Prostate gland (tissue), 2 donors: ENCODE data around the gene OTUB2. TPM values are rescaled to one million over a fixed set of nuclear protein-coding genes. Genes with fewer than 3 reads are reported as not detected.

ENCODE experiments used
- DNase-seq: peaks from one replicate; pipeline ENCODE4 v3.0.0-alpha.2; 2019; ENCODE audit warnings: low spot score
- H3K27ac ChIP-seq, 2 donors: fragments of 200-600 bp; sonication (generic); 2 replicates each; pipeline ENCODE4 v1.5.1; 2017 to 2019
- H3K27me3 ChIP-seq: fragments of 200-600 bp; sonication (generic); replicated peaks from 2 replicates; pipeline ENCODE4 v1.5.1; 2019; ENCODE audit not compliant: insufficient read depth
- H3K36me3 ChIP-seq, 2 donors: fragments of 200-600 bp; sonication (generic); 1 replicate in 1 of 2; 2 replicates in 1 of 2; pipeline versions ENCODE4 v1.5.1 to v1.8.1; 2017 to 2019
- H3K4me1 ChIP-seq: fragments of 200-600 bp; sonication (generic); replicated peaks from 2 replicates; pipeline ENCODE4 v1.5.1; 2019
- H3K4me3 ChIP-seq, 2 donors: fragments of 200-600 bp; sonication (generic); 2 replicates each; pipeline ENCODE4 v1.5.1; 2017 to 2019
- H3K9me3 ChIP-seq: fragments of 200-600 bp; sonication (generic); 2 replicates; pipeline ENCODE4 v1.5.1; 2017
- POLR2A ChIP-seq: fragments of 450-650 bp; IDR thresholded peaks from one replicate; pipeline ENCODE4 v1.6.1; 2016; ENCODE audit warnings: antibody characterized with exemption, mild to moderate bottlenecking
- POLR2AphosphoS5 ChIP-seq: sonication (generic); formaldehyde crosslinking; IDR thresholded peaks from one replicate; pipeline ENCODE4 v1.6.1; 2017; ENCODE audit warnings: antibody characterized with exemption
- WGBS: methylation state at CpG from one replicate; pipeline ENCODE4 v1.1.5; 2018; 5-methylcytosine and 5-hydroxymethylcytosine counted together
- intact Hi-C: fragments of 100-400 bp; cut with DNase I; formaldehyde crosslinking; loops from one replicate; pipeline ENCODE4 v1.14.2; 2022
- total RNA-seq, 2 donors: library from RNA; depleted of rRNA; stranded (reverse); fragments of >200 nt; gene quantifications; one replicate each; pipeline ENCODE4 v1.1.0, GENCODE V29; 2016
- TF ChIP-seq, protein P1 (sequence below), 4 experiments: fragments of 200-600 bp in 2 of 4; fragments of 450-650 bp in 2 of 4; sonication (generic) in 2 of 4; IDR thresholded peaks; 1 replicate in 3 of 4; 2 replicates in 1 of 4; pipeline ENCODE4 v1.5.1; 2016 to 2019; ENCODE audit warnings: antibody characterized with exemption in 4 of 4, mild to moderate bottlenecking in 2 of 4, moderate library complexity in 2 of 4

The OTUB2 gene
- total RNA-seq, 2 donors from 2014 or later: 1.5 to 3.0 TPM

DNA sequence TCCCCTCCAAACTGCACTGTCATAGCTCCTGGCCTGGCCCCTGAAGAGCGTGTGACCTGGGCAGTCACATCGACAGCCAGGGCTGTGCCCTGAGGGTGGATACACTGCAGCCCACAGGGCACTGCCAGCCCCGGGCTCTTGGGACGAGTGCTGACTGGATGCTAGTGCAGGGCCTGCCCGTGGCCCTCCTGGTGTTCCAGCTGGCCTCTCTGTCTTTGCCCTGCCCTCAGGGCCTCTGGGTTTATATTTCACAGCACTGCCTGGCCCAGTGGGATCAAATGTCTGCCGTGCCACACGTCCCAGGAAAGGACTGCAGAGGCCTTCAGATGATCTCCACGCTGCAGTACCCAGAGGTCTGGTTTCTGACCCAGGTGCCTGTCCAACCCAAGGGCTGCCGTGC lies 39.2 kb upstream of the OTUB2 start:
- intact Hi-C loops: no loop called here
- no peaks in the 10 kb centered on the region for H3K4me1 ChIP-seq
- no peak overlapping the region for H3K27ac ChIP-seq
- H3K4me3 ChIP-seq: no peak overlapping the region
- DNase-seq: no peak
- 56% methylated on average over 9 of the region's 9 CpGs for WGBS
- no peaks in the 10 kb centered on the region for H3K27me3 ChIP-seq
- H3K36me3 ChIP-seq: no peaks in the 10 kb centered on the region
- no peaks in the 10 kb centered on the region for H3K9me3 ChIP-seq
- no peak for TF ChIP-seq POLR2AphosphoS5

DNA sequence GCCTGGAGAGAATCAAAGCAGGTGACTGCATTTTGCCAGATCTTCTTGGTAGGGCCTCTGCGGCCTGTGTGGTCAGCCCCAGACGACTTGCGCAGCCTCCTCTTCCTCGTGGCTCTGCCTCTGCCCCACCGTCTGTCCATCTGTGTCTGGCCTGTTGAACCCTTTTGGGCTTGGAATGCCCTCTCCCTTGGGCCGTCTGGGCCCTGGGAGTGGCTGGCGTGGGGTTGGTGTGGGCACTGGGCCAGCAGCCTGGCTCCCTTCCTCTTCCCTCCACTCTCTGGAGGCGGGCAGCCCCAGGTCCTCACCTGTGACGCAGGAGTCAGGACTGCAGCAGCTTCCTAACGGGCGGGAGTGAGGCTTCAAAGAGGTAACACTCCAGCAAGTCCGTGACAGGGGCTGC lies 38.8 kb upstream of the OTUB2 start:
- H3K4me1 ChIP-seq: no peaks in the 10 kb centered on the region
- no peaks in the 10 kb centered on the region for H3K36me3 ChIP-seq
- H3K27ac ChIP-seq: no peak overlapping the region
- TF ChIP-seq, protein P1, sequence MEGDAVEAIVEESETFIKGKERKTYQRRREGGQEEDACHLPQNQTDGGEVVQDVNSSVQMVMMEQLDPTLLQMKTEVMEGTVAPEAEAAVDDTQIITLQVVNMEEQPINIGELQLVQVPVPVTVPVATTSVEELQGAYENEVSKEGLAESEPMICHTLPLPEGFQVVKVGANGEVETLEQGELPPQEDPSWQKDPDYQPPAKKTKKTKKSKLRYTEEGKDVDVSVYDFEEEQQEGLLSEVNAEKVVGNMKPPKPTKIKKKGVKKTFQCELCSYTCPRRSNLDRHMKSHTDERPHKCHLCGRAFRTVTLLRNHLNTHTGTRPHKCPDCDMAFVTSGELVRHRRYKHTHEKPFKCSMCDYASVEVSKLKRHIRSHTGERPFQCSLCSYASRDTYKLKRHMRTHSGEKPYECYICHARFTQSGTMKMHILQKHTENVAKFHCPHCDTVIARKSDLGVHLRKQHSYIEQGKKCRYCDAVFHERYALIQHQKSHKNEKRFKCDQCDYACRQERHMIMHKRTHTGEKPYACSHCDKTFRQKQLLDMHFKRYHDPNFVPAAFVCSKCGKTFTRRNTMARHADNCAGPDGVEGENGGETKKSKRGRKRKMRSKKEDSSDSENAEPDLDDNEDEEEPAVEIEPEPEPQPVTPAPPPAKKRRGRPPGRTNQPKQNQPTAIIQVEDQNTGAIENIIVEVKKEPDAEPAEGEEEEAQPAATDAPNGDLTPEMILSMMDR (IDR thresholded peaks at IDR 0.05): no peak
- TF ChIP-seq POLR2AphosphoS5 (no peak), POLR2A (no peak)
- H3K4me3 ChIP-seq: no peak overlapping the region
- 58% methylated on average over 11 of the region's 12 CpGs for WGBS
- DNase-seq: no peak
- H3K27me3 ChIP-seq: no peaks in the 10 kb centered on the region
- intact Hi-C loops: no loop called here
- no peaks in the 10 kb centered on the region for H3K9me3 ChIP-seq

- TF ChIP-seq, protein P1 (IDR thresholded peaks at IDR 0.05): no peak
- TF ChIP-seq POLR2AphosphoS5 (no peak), POLR2A (no peak)
- Histone ChIP-seq H3K4me1 (no peaks in the 10 kb centered on the region), H3K9me3 (no peaks in the 10 kb centered on the region), H3K36me3 (no peaks in the 10 kb centered on the region), H3K27ac (no peak overlapping the region), H3K27me3 (no peaks in the 10 kb centered on the region), H3K4me3 (no peak overlapping the region)
- DNase-seq: no peak
- 76% methylated on average over 3 of the region's 3 CpGs for WGBS
- intact Hi-C loops: no loop called here
Measured at GRCh38 chr14:93987815-93988476, 38.2 kb upstream of the OTUB2 start.

GRCh38 chr14:93989939-93990338 lies 36.2 kb upstream of the OTUB2 start:
- no peak for TF ChIP-seq POLR2AphosphoS5
- no peak for DNase-seq
- intact Hi-C loops: loop anchor here (10.0 kb wide), 1 partner anchor 335 kb away; no protein-coding TSS in a partner anchor
- no peaks in the 10 kb centered on the region for H3K9me3 ChIP-seq
- no peak overlapping the region for H3K4me3 ChIP-seq
- 75% methylated on average over 4 of the region's 4 CpGs for WGBS
- no peaks in the 10 kb centered on the region for H3K27me3 ChIP-seq
- H3K4me1 ChIP-seq: no peaks in the 10 kb centered on the region
- H3K27ac ChIP-seq: no peak overlapping the region
- no peaks in the 10 kb centered on the region for H3K36me3 ChIP-seq

DNA sequence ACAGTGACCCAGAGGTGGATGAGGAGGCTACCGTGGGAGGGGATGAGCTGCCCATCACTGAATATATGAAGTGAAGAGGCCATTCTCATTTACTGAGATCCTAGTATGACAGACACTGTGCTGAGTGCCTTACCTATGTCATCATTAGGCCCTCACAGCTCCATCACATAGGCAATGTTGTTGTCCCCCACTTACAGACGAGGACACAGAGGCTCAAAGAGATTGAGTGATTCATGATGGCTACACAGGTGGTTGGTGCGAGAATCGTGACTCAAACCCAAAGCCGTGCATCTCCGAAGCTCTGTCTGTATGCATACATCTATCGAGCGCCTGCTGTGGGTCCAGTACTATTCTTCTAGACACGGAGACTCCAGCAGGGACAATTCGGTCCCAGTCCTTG lies 34.9 kb upstream of the OTUB2 start:
- intact Hi-C loops: loop anchor here (10.0 kb wide), 1 partner anchor 336 kb away; no protein-coding TSS in a partner anchor
- TF ChIP-seq POLR2A: no peak
- TF ChIP-seq POLR2AphosphoS5: no peak
- TF ChIP-seq, protein P1 (IDR thresholded peaks at IDR 0.05): no peak
- Histone ChIP-seq H3K4me3 (no peak overlapping the region), H3K4me1 (no peaks in the 10 kb centered on the region), H3K27ac (no peak overlapping the region), H3K9me3 (no peaks in the 10 kb centered on the region), H3K27me3 (no peaks in the 10 kb centered on the region), H3K36me3 (no peaks in the 10 kb centered on the region)
- 89% methylated on average over 10 of the region's 10 CpGs for WGBS
- DNase-seq: no peak

DNA sequence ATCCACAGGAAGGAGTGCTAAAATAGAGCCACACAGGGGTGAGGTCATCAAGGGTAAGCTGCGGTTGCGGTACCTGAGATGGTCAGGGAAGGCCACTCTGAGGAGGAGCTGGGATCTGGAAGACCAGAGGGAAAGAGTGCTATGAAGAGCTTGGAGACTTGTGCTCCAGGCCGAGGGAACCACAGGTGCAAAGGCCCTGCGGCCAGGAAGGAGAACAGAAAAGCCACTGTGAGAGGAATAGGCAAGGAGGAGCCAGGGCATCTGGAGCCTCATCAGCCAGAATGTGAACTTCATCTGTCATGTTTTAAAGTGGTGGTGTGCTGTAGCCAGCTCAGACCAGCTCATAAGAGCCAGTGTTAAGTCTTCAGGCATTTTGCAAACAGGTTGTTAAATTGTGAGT lies 34.5 kb upstream of the OTUB2 start:
- Histone ChIP-seq H3K27ac (no peak overlapping the region), H3K4me3 (no peak overlapping the region), H3K9me3 (no peaks in the 10 kb centered on the region), H3K27me3 (no peaks in the 10 kb centered on the region), H3K4me1 (no peaks in the 10 kb centered on the region), H3K36me3 (no peaks in the 10 kb centered on the region)
- TF ChIP-seq, protein P1 (IDR thresholded peaks at IDR 0.05): no peak
- TF ChIP-seq POLR2A (no peak), POLR2AphosphoS5 (no peak)
- 97% methylated on average over 4 of the region's 4 CpGs for WGBS
- intact Hi-C loops: loop anchor here (10.0 kb wide), 1 partner anchor 337 kb away; no protein-coding TSS in a partner anchor
- DNase-seq: no peak
